ENCODE data around the gene FAM163A. TPM values are rescaled to one million over a fixed set of nuclear protein-coding genes. Genes with fewer than 3 reads are reported as not detected.

Gene FAM163A
- total RNA-seq, 1 experiment from 2014 or later, result 0.46 TPM

DNA sequence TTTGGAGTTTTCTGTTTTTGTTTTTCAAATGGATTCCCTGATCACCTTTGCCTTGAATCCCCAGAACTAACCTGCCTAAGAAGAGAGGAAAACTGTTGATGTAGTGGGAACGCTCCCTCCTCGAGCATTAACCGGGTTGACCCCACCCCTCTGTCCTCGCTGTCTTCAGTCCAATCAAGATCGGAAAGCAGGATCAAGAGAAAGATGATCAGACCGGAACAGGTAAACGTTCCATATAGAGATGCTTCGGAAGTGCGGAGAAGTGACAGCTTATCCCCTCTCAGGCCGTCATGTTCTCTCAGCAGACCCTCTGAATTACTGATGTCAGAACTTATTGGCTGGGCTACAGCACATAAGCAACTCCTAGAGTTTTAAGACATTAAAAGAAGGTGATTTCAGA is 800 bp upstream of the FAM163A start:
- Histone ChIP-seq H2AFZ (ENCODE audit: low read length) (no peak overlapping the region), H2BK5ac (ENCODE audit: insufficient read length, low read length) (no peak overlapping the region), H3K27me3 (ENCODE audit: insufficient read depth, low read length) (peaks cover 44% of the 10 kb centered on the region; the same call in 1 of the 2 replicates), H3K4ac (ENCODE audit: low read depth, low read length) (no peak overlapping the region), H3K9me3 (ENCODE audit: control insufficient read depth, low read depth, low read length) (no peaks in the 10 kb centered on the region), H3T11ph (ENCODE audit: low read length) (no peak overlapping the region), H3K23me2 (ENCODE audit: insufficient read length, low read depth, low read length, poor library complexity, severe bottlenecking) (peaks cover 11% of the 10 kb centered on the region), H2AK5ac (ENCODE audit: insufficient read length, low read length) (no peak overlapping the region), H3K4me2 (ENCODE audit: insufficient read depth, insufficient read length, low read length) (peak overlapping the region; percentile 77), H3K56ac (ENCODE audit: insufficient read length, low read depth, low read length) (no peak overlapping the region), H2BK20ac (ENCODE audit: low read depth, low read length, poor library complexity, severe bottlenecking) (no peak overlapping the region), H2BK120ac (ENCODE audit: low read depth, low read length, poor library complexity, severe bottlenecking) (no peak overlapping the region), H3K27ac (ENCODE audit: insufficient read length, low read depth, low read length) (no peak overlapping the region), H4K91ac (ENCODE audit: insufficient read length, low read depth, low read length) (no peak overlapping the region), H3K9ac (ENCODE audit: extremely low read depth, insufficient read length, low read length) (no peak overlapping the region), H2BK15ac (ENCODE audit: low read depth, low read length) (no peak overlapping the region), H4K5ac (ENCODE audit: insufficient read length, low read depth, low read length) (no peak overlapping the region), H3K18ac (ENCODE audit: insufficient read length, low read depth, low read length) (no peak overlapping the region), H3K4me1 (ENCODE audit: insufficient read depth, low read length) (no peaks in the 10 kb centered on the region), H4K8ac (replicated peaks; ENCODE audit: insufficient read length, low read depth, low read length) (no peak overlapping the region), H3K14ac (ENCODE audit: insufficient read depth, low read length) (no peak overlapping the region), H3K79me1 (ENCODE audit: insufficient read depth, low read depth, low read length, poor library complexity, severe bottlenecking) (no peaks in the 10 kb centered on the region), H3K79me2 (ENCODE audit: insufficient read depth, low read length) (no peaks in the 10 kb centered on the region), H4K20me1 (ENCODE audit: control insufficient read depth, insufficient read depth, insufficient read length) (no peaks in the 10 kb centered on the region), H2BK12ac (ENCODE audit: insufficient read length, low read depth, low read length) (no peak overlapping the region), H3K23ac (ENCODE audit: insufficient read length, low read depth, low read length) (no peak overlapping the region)
- no peak for DNase-seq
- peaks cover 89% of the 10 kb centered on the region for H3K27me3 Mint-ChIP-seq (ENCODE audit: low read depth)
- peaks cover 15 to 24% of the 10 kb centered on the region in 2 experiments for H3K4me1 Mint-ChIP-seq
- peak overlapping the region; percentile 55 to 82 for H3K4me3 Mint-ChIP-seq
- H3K27ac Mint-ChIP-seq, result no peak overlapping the region
- peaks cover 0 to 3% of the 10 kb centered on the region in 2 experiments; a peak in 2 of 5 replicates for H3K9me3 Mint-ChIP-seq
- WGBS (ENCODE audit: extremely low coverage, insufficient read length, low lambda C conversion rate), result no CpG with 5 or more reads among the region's 10 CpGs
- no peaks in the 10 kb centered on the region; a peak in 1 of 7 replicates for H3K36me3 Mint-ChIP-seq (ENCODE audit: insufficient read depth in 1 of 3, low read depth in 3 of 3)
- TF ChIP-seq, protein P1, sequence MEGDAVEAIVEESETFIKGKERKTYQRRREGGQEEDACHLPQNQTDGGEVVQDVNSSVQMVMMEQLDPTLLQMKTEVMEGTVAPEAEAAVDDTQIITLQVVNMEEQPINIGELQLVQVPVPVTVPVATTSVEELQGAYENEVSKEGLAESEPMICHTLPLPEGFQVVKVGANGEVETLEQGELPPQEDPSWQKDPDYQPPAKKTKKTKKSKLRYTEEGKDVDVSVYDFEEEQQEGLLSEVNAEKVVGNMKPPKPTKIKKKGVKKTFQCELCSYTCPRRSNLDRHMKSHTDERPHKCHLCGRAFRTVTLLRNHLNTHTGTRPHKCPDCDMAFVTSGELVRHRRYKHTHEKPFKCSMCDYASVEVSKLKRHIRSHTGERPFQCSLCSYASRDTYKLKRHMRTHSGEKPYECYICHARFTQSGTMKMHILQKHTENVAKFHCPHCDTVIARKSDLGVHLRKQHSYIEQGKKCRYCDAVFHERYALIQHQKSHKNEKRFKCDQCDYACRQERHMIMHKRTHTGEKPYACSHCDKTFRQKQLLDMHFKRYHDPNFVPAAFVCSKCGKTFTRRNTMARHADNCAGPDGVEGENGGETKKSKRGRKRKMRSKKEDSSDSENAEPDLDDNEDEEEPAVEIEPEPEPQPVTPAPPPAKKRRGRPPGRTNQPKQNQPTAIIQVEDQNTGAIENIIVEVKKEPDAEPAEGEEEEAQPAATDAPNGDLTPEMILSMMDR (conservative IDR thresholded peaks at IDR 0.05), result no peak

All from H9 (cell line).